Spleen (tissue), 11 donors: ENCODE measurements around the gene TLE4. TPM values are rescaled to one million over a fixed set of nuclear protein-coding genes. Genes with fewer than 3 reads are reported as not detected.
A peak's percentile ranks its signal among the peaks of the same experiment; 100 is the strongest.

ENCODE experiments used
- DNase-seq: peaks from one replicate; pipeline ENCODE4 v3.0.0-alpha.2; 2020
- H3K27ac ChIP-seq, 8 donors: fragments of 200-600 bp; sonication (generic) in 7 of 8; 1 replicate in 4 of 8; 2 replicates in 4 of 8; pipeline versions ENCODE4 v1.5.0 to v1.8.0; 2016 to 2021; ENCODE audit warnings: inconsistent platforms in 4 of 8, mild to moderate bottlenecking in 4 of 8, moderate library complexity in 1 of 8
- H3K27me3 ChIP-seq, 7 donors: fragments of 200-600 bp; sonication (generic) in 6 of 7; replicated peaks in 1 of 7; 1 replicate in 4 of 7; 2 replicates in 3 of 7; pipeline versions ENCODE4 v1.5.0 to v1.8.0; 2016 to 2021; ENCODE audit warnings: inconsistent platforms in 3 of 7, mild to moderate bottlenecking in 1 of 7
- H3K36me3 ChIP-seq, 6 donors: fragments of 200-600 bp; sonication (generic) in 5 of 6; 1 replicate in 4 of 6; 2 replicates in 2 of 6; pipeline versions ENCODE4 v1.5.0 to v1.8.0; 2016 to 2021; ENCODE audit warnings: inconsistent platforms in 2 of 6
- H3K4me1 ChIP-seq, 6 donors: fragments of 200-600 bp; sonication (generic) in 5 of 6; 1 replicate in 3 of 6; 2 replicates in 3 of 6; pipeline versions ENCODE4 v1.5.0 to v1.8.0; 2016 to 2021; ENCODE audit warnings: inconsistent platforms in 3 of 6
- H3K4me3 ChIP-seq, 8 donors: fragments of 200-600 bp; sonication (generic) in 7 of 8; 1 replicate in 4 of 8; 2 replicates in 4 of 8; pipeline versions ENCODE4 v1.5.0 to v1.8.0; 2016 to 2021; ENCODE audit warnings: inconsistent platforms in 4 of 8, mild to moderate bottlenecking in 4 of 8, moderate library complexity in 2 of 8
- H3K9me3 ChIP-seq, 8 donors: fragments of 200-600 bp; sonication (generic) in 7 of 8; 1 replicate in 4 of 8; 2 replicates in 4 of 8; pipeline versions ENCODE4 v1.5.0 to v1.8.0; 2016 to 2021; ENCODE audit warnings: inconsistent platforms in 4 of 8
- CTCF ChIP-seq, 11 experiments: fragments of 200-600 bp in 7 of 11; fragments of 450-650 bp in 4 of 11; sonication (generic) in 4 of 11; IDR thresholded peaks in 8 of 11; conservative IDR thresholded peaks in 3 of 11; 1 replicate in 7 of 11; 2 replicates in 4 of 11; pipeline versions ENCODE4 v1.4.0 to v1.8.0; 2016 to 2021; ENCODE audit warnings: antibody characterized with exemption in 11 of 11, inconsistent platforms in 4 of 11, mild to moderate bottlenecking in 1 of 11
- POLR2A ChIP-seq, 3 donors: fragments of 450-650 bp; IDR thresholded peaks; one replicate each; pipeline ENCODE4 v1.5.1; 2017; ENCODE audit warnings: antibody characterized with exemption in 3 of 3, mild to moderate bottlenecking in 1 of 3
- POLR2AphosphoS5 ChIP-seq, 3 donors: sonication (generic); formaldehyde crosslinking; IDR thresholded peaks; one replicate each; pipeline ENCODE4 v1.5.1; 2017; ENCODE audit warnings: antibody characterized with exemption in 3 of 3
- WGBS, 5 donors: extraction: QIAGEN DNeasy Blood & Tissue Kit in 3 of 5; methylation state at CpG; one replicate each; pipeline versions ENCODE4 v1.1.5 to v1.1.7; 2013 to 2018; 5-methylcytosine and 5-hydroxymethylcytosine counted together
- intact Hi-C: fragments of 100-400 bp; cut with DNase I; formaldehyde crosslinking; loops from one replicate; pipeline ENCODE4 v1.15.0; 2023; ENCODE audit warnings: low total_unique reads
- polyA plus RNA-seq, 3 donors: library from polyadenylated mRNA; stranded (reverse); fragments of 200-250 nt; gene quantifications; one replicate each; pipeline ENCODE4 v1.2.1, GENCODE V29; 2013
- total RNA-seq, 7 donors: library from RNA; depleted of rRNA in 3 of 7; stranded (reverse); fragments of >200 nt in 3 of 7; fragmentation: NEBNext Ultra II Directional in 4 of 7; extraction: Animal tissue kit (Norgen Biotek cat#: 25700) in 4 of 7; gene quantifications; one replicate each; pipeline versions ENCODE4 v1.1.0 to v1.2.1, GENCODE V29; 2016 to 2021
- donor health status: healthy with polysubstance abuse.
- donor health status: DM: no; HTN: no; CAD: no; lungs with moderate emphysema.
- donor health status: DM: no; HTN: no; CAD: no.
- donor health status: Bipolar disorder and iron deficiency.
- donor health status: healthy.
- donor health status: DM: no; HTN: no; CAD: no.
- donor health status: DM: yes; HTN: yes; CAD: no.

The TLE4 gene
- total and polyA plus RNA-seq, 10 donors, result 7.8 to 92.8 (median 70.5) TPM

- TF ChIP-seq CTCF (IDR thresholded peaks at IDR 0.05 in 8 of 11, conservative IDR thresholded peaks at IDR 0.05 in 3 of 11) (no peak), POLR2AphosphoS5 (IDR thresholded peaks at IDR 0.05) (peak in 1 of 3 donors; percentile 58)
- Histone ChIP-seq H3K36me3 (peaks cover 0 to 13% (median 0%) of the 10 kb centered on the region in 6 donors), H3K4me3 (peak overlapping the region in 1 of 8 donors; percentile 32), H3K27ac (peak overlapping the region in 7 of 8 donors; percentile 48 to 80 (median 74)), H3K4me1 (peaks cover 11 to 63% (median 34%) of the 10 kb centered on the region in 6 donors), H3K9me3 (no peaks in the 10 kb centered on the region), H3K27me3 (no peaks in the 10 kb centered on the region)
- no peak for DNase-seq
- intact Hi-C loops, result loop anchor here (10.0 kb wide), 1 partner anchor 49 kb away; the partner anchor contains the start of gene TLE4
- 22 to 33% (median 26%) methylated on average over 6 of the region's 6 CpGs for WGBS, 5 donors
Observed at GRCh38 chr9:79623799-79624721, 52.3 kb downstream of the TLE4 start.

GRCh38 chr9:79629721-79630120 lies 58.0 kb downstream of the TLE4 start:
- TF ChIP-seq POLR2A (IDR thresholded peaks at IDR 0.05), result no peak
- TF ChIP-seq POLR2AphosphoS5 (IDR thresholded peaks at IDR 0.05), result no peak
- no peak for TF ChIP-seq CTCF (IDR thresholded peaks at IDR 0.05 in 8 of 11, conservative IDR thresholded peaks at IDR 0.05 in 3 of 11)
- intact Hi-C loops, result loop anchor here (10.0 kb wide), 1 partner anchor 55 kb away; the partner anchor contains the start of gene TLE4
- WGBS, 5 donors, result 95 to 98% (median 96%) methylated on average over 2 of the region's 2 CpGs
- H3K36me3 ChIP-seq, result peaks cover 0 to 17% (median 0%) of the 10 kb centered on the region in 6 donors
- no peaks in the 10 kb centered on the region for H3K9me3 ChIP-seq
- H3K4me3 ChIP-seq, result no peak overlapping the region
- H3K27ac ChIP-seq, result no peak overlapping the region
- H3K4me1 ChIP-seq, result peaks cover 1 to 76% (median 31%) of the 10 kb centered on the region in 6 donors
- H3K27me3 ChIP-seq, result no peaks in the 10 kb centered on the region
- DNase-seq, result no peak

- Histone ChIP-seq H3K4me1 (peaks cover 0 to 67% (median 24%) of the 10 kb centered on the region in 6 donors), H3K9me3 (no peaks in the 10 kb centered on the region), H3K27me3 (no peaks in the 10 kb centered on the region), H3K27ac (no peak overlapping the region), H3K4me3 (no peak overlapping the region), H3K36me3 (peaks cover 0 to 17% (median 0%) of the 10 kb centered on the region in 6 donors)
- 57 to 71% (median 66%) methylated on average over 5 of the region's 5 CpGs for WGBS, 5 donors
- DNase-seq, result no peak
- intact Hi-C loops, result no loop called here
- TF ChIP-seq POLR2AphosphoS5 (IDR thresholded peaks at IDR 0.05) (no peak), POLR2A (IDR thresholded peaks at IDR 0.05) (no peak), CTCF (IDR thresholded peaks at IDR 0.05 in 8 of 11, conservative IDR thresholded peaks at IDR 0.05 in 3 of 11) (no peak)
Observed at GRCh38 chr9:79630521-79631403, 59.0 kb downstream of the TLE4 start.
